ENCODE data around the gene CFAP92.

The CFAP92 gene

DNA sequence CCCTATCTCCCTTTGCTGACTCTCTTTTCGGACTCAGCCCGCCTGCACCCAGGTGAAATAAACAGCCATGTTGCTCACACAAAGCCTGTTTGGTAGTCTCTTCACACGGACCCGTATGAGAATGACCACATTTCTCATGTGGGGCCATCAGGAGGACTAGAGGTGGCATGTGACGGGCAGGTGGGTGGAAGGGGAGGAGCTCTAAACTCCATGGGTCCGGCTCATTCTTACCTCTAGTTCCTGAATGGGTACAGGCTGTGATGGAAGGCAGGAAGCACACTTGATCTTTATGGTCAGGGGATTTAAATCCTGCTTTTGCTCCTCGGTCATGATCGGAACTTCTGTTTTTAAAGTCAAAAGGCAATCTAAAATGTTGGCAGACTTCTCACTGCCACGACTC, 28.6 kb downstream of the CFAP92 start:
- H3K27me3 ChIP-seq = no peaks in the 10 kb centered on the region
- H3K27ac ChIP-seq = no peak overlapping the region
- no peaks in the 10 kb centered on the region for H3K9me3 ChIP-seq (replicated peaks in 1 of 11)
- H3K4me3 ChIP-seq = no peak overlapping the region
- no peaks in the 10 kb centered on the region for H3K36me3 ChIP-seq
- peaks cover 0 to under 1% (median 0%) of the 10 kb centered on the region in 10 experiments; a peak in 1 of 20 replicates for H3K4me1 ChIP-seq
- TF ChIP-seq Cebpa-rat (IDR thresholded peaks at IDR 0.05) = no peak
- H3K9ac ChIP-seq = no peak overlapping the region
- H3K4me2 ChIP-seq = no peak overlapping the region
- H4K20me1 ChIP-seq = no peaks in the 10 kb centered on the region

DNA sequence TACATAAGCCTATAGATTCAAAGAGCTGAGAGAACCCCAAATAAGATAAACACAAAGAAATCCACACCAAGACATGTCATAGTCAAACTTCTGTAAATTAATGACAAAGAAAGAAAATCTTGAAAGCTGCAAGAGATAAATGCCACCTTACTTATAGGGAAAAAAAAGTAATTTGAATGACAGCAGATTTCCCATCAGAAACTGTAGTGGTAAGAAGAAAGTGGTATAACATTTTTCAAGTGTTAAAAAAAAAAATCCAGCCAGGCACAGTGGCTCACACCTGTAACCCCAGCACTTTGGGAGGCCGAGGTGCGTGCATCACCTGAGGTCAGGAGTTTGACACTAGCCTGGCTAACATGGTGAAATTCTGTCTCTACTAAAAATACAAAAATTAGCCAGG, 37.4 kb downstream of the CFAP92 start:
- Histone ChIP-seq H3K4me1 (peaks cover 0 to 4% (median under 1%) of the 10 kb centered on the region in 10 experiments; a peak in 10 of 20 replicates), H4K20me1 (no peaks in the 10 kb centered on the region), H3K4me2 (no peak overlapping the region), H3K27me3 (no peaks in the 10 kb centered on the region), H3K9me3 (replicated peaks in 1 of 11) (peaks cover 0 to 20% (median 15%) of the 10 kb centered on the region in 11 experiments; a peak in 16 of 22 replicates), H3K4me3 (no peak overlapping the region), H3K9ac (no peak overlapping the region), H3K36me3 (no peaks in the 10 kb centered on the region), H3K27ac (no peak overlapping the region)
- no peak for TF ChIP-seq Cebpa-rat (IDR thresholded peaks at IDR 0.05)

DNA sequence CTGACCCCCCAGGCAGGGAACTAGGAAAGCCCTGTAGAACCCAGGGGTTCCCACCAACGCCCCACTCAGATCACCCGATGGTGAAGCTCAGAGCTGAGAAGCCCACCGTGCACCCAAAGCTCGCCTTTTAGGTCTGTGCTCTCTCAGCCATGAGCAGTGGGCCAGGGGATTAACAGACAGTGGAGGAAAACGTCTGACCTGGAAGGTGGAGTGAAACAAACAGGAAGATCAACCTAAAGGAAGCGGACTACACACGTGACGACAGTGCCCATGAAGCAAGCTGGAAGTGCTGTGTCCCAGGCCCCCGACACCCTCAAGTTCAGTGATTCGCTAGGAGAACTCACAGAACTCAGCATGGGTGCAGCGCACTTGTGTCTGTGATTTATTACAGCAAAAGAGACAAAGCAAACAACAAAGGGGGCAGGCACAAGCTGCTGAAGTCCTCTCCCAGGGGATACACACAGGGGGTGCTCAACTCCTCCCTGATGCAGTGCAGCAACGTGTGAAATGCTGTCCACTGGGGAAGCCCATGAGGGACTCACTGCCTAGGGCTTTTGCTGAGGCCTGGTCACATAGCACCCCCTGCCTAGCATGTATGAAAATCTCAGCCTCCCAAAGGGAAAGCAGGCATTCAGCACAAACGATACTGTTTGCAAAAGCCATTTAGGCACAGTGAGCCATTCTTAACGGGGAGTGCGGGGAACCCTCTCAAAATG, 43.5 kb downstream of the CFAP92 start:
- H3K27ac ChIP-seq = peak overlapping the region in 3 of 11 experiments; percentile 6 to 50 (median 16); a peak in 3 of 22 replicates
- H3K9me3 ChIP-seq (replicated peaks in 1 of 11) = peaks cover 0 to 12% (median 8%) of the 10 kb centered on the region in 11 experiments; a peak in 10 of 22 replicates
- no peak for TF ChIP-seq Cebpa-rat (IDR thresholded peaks at IDR 0.05)
- H3K4me2 ChIP-seq = peak overlapping the region; percentile 25 to 74 (median 52)
- H3K27me3 ChIP-seq = no peaks in the 10 kb centered on the region
- H3K36me3 ChIP-seq = no peaks in the 10 kb centered on the region
- no peak overlapping the region for H3K4me3 ChIP-seq
- peaks cover 12 to 22% (median 19%) of the 10 kb centered on the region in 10 experiments for H3K4me1 ChIP-seq
- H3K9ac ChIP-seq = peak overlapping the region in 5 of 11 experiments; percentile 4 to 36 (median 23); a peak in 6 of 22 replicates
- no peaks in the 10 kb centered on the region for H4K20me1 ChIP-seq

DNA sequence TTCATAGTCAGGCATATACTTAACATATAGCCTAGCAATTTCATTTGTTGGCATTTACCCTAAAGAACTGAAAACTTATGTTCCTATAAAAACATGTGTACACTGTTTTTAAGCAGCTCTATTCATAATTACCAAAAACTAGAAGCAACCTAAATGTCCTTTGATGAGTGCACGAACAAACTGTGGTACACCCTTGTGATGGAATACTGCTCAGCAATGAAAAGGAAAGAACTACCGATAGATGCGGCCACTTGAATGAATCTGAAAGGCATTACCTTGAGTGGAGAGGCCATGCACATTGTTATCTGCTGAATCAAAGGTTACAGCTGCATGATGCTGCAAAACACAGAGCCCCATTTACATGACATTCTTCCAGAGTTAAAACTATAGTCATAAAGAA, 44.7 kb downstream of the CFAP92 start:
- peaks cover 0 to 12% (median 8%) of the 10 kb centered on the region in 11 experiments; a peak in 10 of 22 replicates for H3K9me3 ChIP-seq (replicated peaks in 1 of 11)
- H3K4me3 ChIP-seq = no peak overlapping the region
- no peaks in the 10 kb centered on the region for H3K36me3 ChIP-seq
- no peak overlapping the region for H3K27ac ChIP-seq
- no peak overlapping the region for H3K9ac ChIP-seq
- H3K27me3 ChIP-seq = no peaks in the 10 kb centered on the region
- H3K4me2 ChIP-seq = no peak overlapping the region
- H4K20me1 ChIP-seq = no peaks in the 10 kb centered on the region
- H3K4me1 ChIP-seq = peaks cover 12 to 22% (median 19%) of the 10 kb centered on the region in 10 experiments
- TF ChIP-seq Cebpa-rat (IDR thresholded peaks at IDR 0.05) = no peak

DNA sequence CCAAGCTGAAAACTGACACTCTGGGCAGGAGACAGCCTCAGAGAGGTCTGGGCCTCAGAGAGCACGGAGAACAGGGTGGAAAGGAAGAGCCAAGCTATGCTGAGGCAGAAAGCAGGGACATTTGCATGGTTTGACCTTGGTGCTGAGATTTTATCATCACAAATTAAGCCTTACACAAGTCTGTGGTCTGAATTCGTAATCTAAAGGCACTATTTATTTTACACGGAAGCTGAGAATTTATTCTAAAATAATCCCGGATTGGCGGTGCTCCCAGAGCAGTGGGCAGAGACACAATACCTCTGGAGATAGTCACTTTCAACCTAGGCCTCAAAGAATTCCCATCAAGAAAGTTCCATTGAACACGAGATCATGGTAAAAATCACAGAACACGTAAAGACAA, 47.5 kb downstream of the CFAP92 start:
- Histone ChIP-seq H4K20me1 (no peaks in the 10 kb centered on the region), H3K27ac (no peak overlapping the region), H3K27me3 (no peaks in the 10 kb centered on the region), H3K9me3 (replicated peaks in 1 of 11) (no peaks in the 10 kb centered on the region), H3K4me2 (no peak overlapping the region), H3K4me1 (peaks cover 12 to 19% (median 18%) of the 10 kb centered on the region in 10 experiments), H3K36me3 (no peaks in the 10 kb centered on the region), H3K9ac (no peak overlapping the region), H3K4me3 (no peak overlapping the region)
- no peak for TF ChIP-seq Cebpa-rat (IDR thresholded peaks at IDR 0.05)

DNA sequence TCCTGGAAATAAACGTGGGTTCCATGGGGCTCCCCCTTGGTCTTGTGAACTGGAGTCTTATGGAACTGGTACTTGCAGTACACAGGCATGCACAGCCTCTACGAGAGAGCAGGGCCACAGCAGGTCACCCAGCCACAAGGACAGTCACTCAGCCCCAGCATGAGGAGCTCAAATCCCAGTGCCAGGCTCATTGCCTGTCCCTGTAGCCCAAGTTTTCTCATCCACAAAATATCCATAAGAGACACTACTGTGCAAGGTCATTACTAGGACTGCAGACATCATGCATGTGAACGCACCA, 48.0 kb downstream of the CFAP92 start:
- no peak for TF ChIP-seq Cebpa-rat (IDR thresholded peaks at IDR 0.05)
- H4K20me1 ChIP-seq = no peaks in the 10 kb centered on the region
- no peak overlapping the region for H3K4me2 ChIP-seq
- no peaks in the 10 kb centered on the region for H3K27me3 ChIP-seq
- H3K9me3 ChIP-seq (replicated peaks in 1 of 11) = no peaks in the 10 kb centered on the region
- no peak overlapping the region for H3K9ac ChIP-seq
- no peak overlapping the region for H3K27ac ChIP-seq
- no peak overlapping the region for H3K4me3 ChIP-seq
- H3K36me3 ChIP-seq = no peaks in the 10 kb centered on the region
- H3K4me1 ChIP-seq = peaks cover 8 to 13% (median 12%) of the 10 kb centered on the region in 10 experiments

DNA sequence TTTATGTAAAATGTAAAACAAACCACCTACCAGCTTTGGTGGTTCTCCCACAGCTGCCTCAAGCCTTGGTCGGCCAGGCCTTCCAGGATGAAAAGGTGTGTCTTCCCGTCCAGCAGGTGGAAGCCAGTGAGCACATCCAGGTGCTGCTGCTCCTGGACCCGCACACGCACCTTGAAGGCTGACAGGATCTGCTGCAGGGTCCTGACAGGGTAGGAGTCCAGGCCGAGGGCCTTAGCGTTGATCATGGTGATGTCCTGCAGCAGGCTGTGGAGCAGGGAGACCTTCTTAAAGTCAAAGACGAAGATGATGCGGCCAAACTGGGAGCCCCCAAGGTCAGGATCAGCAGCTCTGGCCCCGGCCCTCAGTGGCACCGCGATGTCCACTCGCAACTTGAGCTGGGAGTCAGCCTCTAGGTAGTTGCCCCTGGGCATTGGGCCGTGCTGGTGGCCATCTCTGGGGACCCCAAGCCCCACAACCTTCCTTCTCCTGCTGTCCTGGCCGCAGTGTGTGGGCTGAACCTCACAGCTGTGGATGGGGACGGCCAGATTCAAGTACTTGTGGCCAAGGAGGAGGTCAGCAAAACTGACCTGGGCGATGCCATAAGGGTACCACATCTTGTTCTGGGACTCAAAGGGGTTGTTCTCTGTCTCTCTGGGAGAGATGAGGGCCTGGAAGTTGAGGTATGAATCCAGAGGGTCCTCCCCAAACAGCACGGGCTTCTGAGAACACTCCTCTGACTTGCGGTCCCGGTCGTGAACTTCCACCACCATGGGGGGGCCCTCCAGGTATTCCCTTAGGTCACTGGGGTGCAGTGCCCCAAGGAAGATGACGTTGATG, 48.6 kb downstream of the CFAP92 start:
- no peak overlapping the region for H3K9ac ChIP-seq
- no peaks in the 10 kb centered on the region for H4K20me1 ChIP-seq
- no peak overlapping the region for H3K4me2 ChIP-seq
- H3K36me3 ChIP-seq = no peaks in the 10 kb centered on the region
- TF ChIP-seq Cebpa-rat (IDR thresholded peaks at IDR 0.05) = no peak
- no peaks in the 10 kb centered on the region for H3K27me3 ChIP-seq
- H3K27ac ChIP-seq = no peak overlapping the region
- H3K4me3 ChIP-seq = no peak overlapping the region
- no peaks in the 10 kb centered on the region for H3K9me3 ChIP-seq (replicated peaks in 1 of 11)
- peaks cover 3 to 8% (median 7%) of the 10 kb centered on the region in 10 experiments for H3K4me1 ChIP-seq

DNA sequence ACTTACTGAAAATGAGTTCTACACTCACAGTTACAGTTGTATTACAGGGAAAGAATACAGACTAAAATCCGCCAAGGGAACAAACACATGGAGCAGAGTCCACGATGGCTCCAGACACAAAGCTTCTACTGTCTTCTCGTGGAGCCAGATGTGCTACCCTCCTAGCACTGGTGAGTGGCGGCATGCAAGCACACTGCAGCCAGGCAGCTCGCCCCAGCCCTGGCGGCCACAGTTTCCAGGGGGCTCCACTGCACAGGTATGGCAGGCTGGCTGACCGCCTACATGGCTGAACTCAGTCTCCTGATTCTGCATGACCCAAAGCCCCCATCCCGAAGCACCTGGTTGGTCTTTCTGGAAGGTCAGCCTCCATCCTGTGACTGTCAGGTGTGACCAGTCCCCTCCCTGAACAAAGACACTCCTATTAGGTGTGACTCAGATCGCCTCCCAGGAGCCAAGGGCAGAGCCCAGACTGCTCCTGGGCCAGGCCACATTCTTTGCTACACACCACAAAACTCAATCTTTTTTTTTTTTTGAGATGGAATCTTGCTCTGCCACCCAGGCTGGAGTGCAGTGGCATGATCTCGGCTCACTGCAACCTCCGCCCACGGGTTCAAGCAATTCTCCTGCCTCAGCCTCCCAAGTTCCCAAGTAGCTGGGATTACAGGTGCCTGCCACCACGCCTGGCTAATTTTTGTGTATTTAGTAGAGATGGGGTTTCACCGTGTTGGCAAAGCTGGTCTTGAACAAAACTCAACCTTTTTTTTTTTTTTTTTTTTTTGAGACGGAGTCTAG, 51.5 kb downstream of the CFAP92 start:
- Histone ChIP-seq H3K27me3 (no peaks in the 10 kb centered on the region), H3K9ac (no peak overlapping the region), H3K9me3 (replicated peaks in 1 of 11) (no peaks in the 10 kb centered on the region), H3K36me3 (no peaks in the 10 kb centered on the region), H3K27ac (no peak overlapping the region), H3K4me3 (no peak overlapping the region), H4K20me1 (no peaks in the 10 kb centered on the region), H3K4me2 (no peak overlapping the region), H3K4me1 (no peaks in the 10 kb centered on the region)
- TF ChIP-seq Cebpa-rat (IDR thresholded peaks at IDR 0.05) = no peak

DNA sequence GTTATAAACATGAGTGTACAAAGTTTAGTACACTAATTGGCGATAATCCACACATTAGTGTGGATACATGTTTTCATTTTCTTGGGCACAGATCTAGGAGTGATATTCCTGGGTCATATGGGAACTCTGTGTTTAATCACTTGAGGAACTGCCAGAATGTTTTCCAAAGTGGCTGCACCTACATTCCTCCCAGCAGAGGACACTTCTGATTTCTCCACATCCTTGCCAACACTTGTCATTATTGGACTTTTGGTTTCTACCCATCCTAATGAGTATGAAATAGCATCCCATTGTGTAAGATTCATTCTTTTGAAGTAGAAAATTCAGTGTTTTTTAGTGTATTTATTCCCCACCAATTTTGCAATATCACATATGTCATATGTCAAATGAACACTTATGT, 53.6 kb downstream of the CFAP92 start:
- Histone ChIP-seq H3K27ac (no peak overlapping the region), H3K27me3 (no peaks in the 10 kb centered on the region), H3K36me3 (no peaks in the 10 kb centered on the region), H3K4me2 (no peak overlapping the region), H3K4me1 (no peaks in the 10 kb centered on the region), H3K9ac (no peak overlapping the region), H4K20me1 (no peaks in the 10 kb centered on the region), H3K4me3 (no peak overlapping the region), H3K9me3 (replicated peaks in 1 of 11) (no peaks in the 10 kb centered on the region)
- no peak for TF ChIP-seq Cebpa-rat (IDR thresholded peaks at IDR 0.05)
